ENCODE results near the gene MDN1.

MDN1 gene

GRCh38 chr6:89604653-89605052 lies 214.9 kb downstream of the MDN1 start:
- DNase-seq = no peak
- H3K27ac ChIP-seq (ENCODE audit: low read length) = no peak overlapping the region
- H3K9me2 ChIP-seq (replicated peaks; ENCODE audit: insufficient read depth, low read length) = no peaks in the 10 kb centered on the region
- H4K20me1 ChIP-seq (ENCODE audit: insufficient read depth, low read length) = no peaks in the 10 kb centered on the region
- no peaks in the 10 kb centered on the region for H3F3A ChIP-seq (ENCODE audit: insufficient read depth, low read length)
- no peaks in the 10 kb centered on the region for H3K79me2 ChIP-seq (ENCODE audit: low read length)
- H3K4me3 ChIP-seq (ENCODE audit: low read length) = no peak overlapping the region
- H2AFZ ChIP-seq (ENCODE audit: low read length) = no peak overlapping the region
- H3K36me3 ChIP-seq (replicated peaks; ENCODE audit: insufficient read depth, low read length) = no peaks in the 10 kb centered on the region
- no peaks in the 10 kb centered on the region for H3K9me3 ChIP-seq (replicated peaks; ENCODE audit: insufficient read depth, low read length)
- no peak overlapping the region for H3K9ac ChIP-seq (ENCODE audit: low read length)
- no peaks in the 10 kb centered on the region for H3K27me3 ChIP-seq (replicated peaks; ENCODE audit: insufficient read depth, low read length)
- TF ChIP-seq EZH2phosphoT487 (IDR thresholded peaks at IDR 0.05; ENCODE audit: low read length) (no peak), EZH2 (optimal IDR thresholded peaks at IDR 0.05; ENCODE audit: low read depth, low read length) (no peak), CTCF (IDR thresholded peaks at IDR 0.05; ENCODE audit: low read length) (no peak)
- no peak overlapping the region for H3K4me2 ChIP-seq (ENCODE audit: low read depth, low read length)
- no peaks in the 10 kb centered on the region for H3K4me1 ChIP-seq (ENCODE audit: low read length)

GRCh38 chr6:89602166-89602565 lies 217.4 kb downstream of the MDN1 start:
- Histone ChIP-seq H3K27me3 (replicated peaks; ENCODE audit: insufficient read depth, low read length) (no peaks in the 10 kb centered on the region), H3K4me2 (ENCODE audit: low read depth, low read length) (no peak overlapping the region), H2AFZ (ENCODE audit: low read length) (no peak overlapping the region), H3K9me3 (replicated peaks; ENCODE audit: insufficient read depth, low read length) (no peaks in the 10 kb centered on the region), H3K4me3 (ENCODE audit: low read length) (no peak overlapping the region), H4K20me1 (ENCODE audit: insufficient read depth, low read length) (no peaks in the 10 kb centered on the region), H3K27ac (ENCODE audit: low read length) (no peak overlapping the region), H3K4me1 (ENCODE audit: low read length) (peaks cover 13% of the 10 kb centered on the region), H3K79me2 (ENCODE audit: low read length) (no peaks in the 10 kb centered on the region), H3K9me2 (replicated peaks; ENCODE audit: insufficient read depth, low read length) (no peaks in the 10 kb centered on the region), H3K9ac (ENCODE audit: low read length) (no peak overlapping the region), H3K36me3 (replicated peaks; ENCODE audit: insufficient read depth, low read length) (no peaks in the 10 kb centered on the region), H3F3A (ENCODE audit: insufficient read depth, low read length) (peaks cover 7% of the 10 kb centered on the region; the same call in 1 of the 2 replicates)
- DNase-seq = no peak
- TF ChIP-seq EZH2phosphoT487 (IDR thresholded peaks at IDR 0.05; ENCODE audit: low read length) = no peak
- TF ChIP-seq EZH2 (optimal IDR thresholded peaks at IDR 0.05; ENCODE audit: low read depth, low read length) = no peak
- no peak for TF ChIP-seq CTCF (IDR thresholded peaks at IDR 0.05; ENCODE audit: low read length)

GRCh38 chr6:89599727-89600126 lies 219.9 kb downstream of the MDN1 start:
- Histone ChIP-seq H3K9me2 (replicated peaks; ENCODE audit: insufficient read depth, low read length) (no peaks in the 10 kb centered on the region), H3K27me3 (replicated peaks; ENCODE audit: insufficient read depth, low read length) (no peaks in the 10 kb centered on the region), H3K4me2 (ENCODE audit: low read depth, low read length) (no peak overlapping the region), H2AFZ (ENCODE audit: low read length) (no peak overlapping the region), H3K9ac (ENCODE audit: low read length) (no peak overlapping the region), H3K4me3 (ENCODE audit: low read length) (no peak overlapping the region), H3K4me1 (ENCODE audit: low read length) (peaks cover 30% of the 10 kb centered on the region), H4K20me1 (ENCODE audit: insufficient read depth, low read length) (no peaks in the 10 kb centered on the region), H3K79me2 (ENCODE audit: low read length) (no peaks in the 10 kb centered on the region), H3F3A (ENCODE audit: insufficient read depth, low read length) (peaks cover 8% of the 10 kb centered on the region; the same call in 1 of the 2 replicates), H3K36me3 (replicated peaks; ENCODE audit: insufficient read depth, low read length) (no peaks in the 10 kb centered on the region), H3K9me3 (replicated peaks; ENCODE audit: insufficient read depth, low read length) (no peaks in the 10 kb centered on the region), H3K27ac (ENCODE audit: low read length) (no peak overlapping the region)
- no peak for DNase-seq
- no peak for TF ChIP-seq EZH2 (optimal IDR thresholded peaks at IDR 0.05; ENCODE audit: low read depth, low read length)
- no peak for TF ChIP-seq CTCF (IDR thresholded peaks at IDR 0.05; ENCODE audit: low read length)
- no peak for TF ChIP-seq EZH2phosphoT487 (IDR thresholded peaks at IDR 0.05; ENCODE audit: low read length)
